VCaP (cell line): ENCODE data around the gene PDE9A.

Experiments used
- H3K27ac ChIP-seq: fragments of 450-650 bp; 2 replicates; pipeline ENCODE4 v1.5.1; 2017
- CTCF ChIP-seq: fragments of 450-650 bp; conservative IDR thresholded peaks from 2 replicates; pipeline ENCODE4 v1.5.1; 2017; ENCODE audit warnings: mild to moderate bottlenecking, moderate library complexity

The PDE9A gene

DNA sequence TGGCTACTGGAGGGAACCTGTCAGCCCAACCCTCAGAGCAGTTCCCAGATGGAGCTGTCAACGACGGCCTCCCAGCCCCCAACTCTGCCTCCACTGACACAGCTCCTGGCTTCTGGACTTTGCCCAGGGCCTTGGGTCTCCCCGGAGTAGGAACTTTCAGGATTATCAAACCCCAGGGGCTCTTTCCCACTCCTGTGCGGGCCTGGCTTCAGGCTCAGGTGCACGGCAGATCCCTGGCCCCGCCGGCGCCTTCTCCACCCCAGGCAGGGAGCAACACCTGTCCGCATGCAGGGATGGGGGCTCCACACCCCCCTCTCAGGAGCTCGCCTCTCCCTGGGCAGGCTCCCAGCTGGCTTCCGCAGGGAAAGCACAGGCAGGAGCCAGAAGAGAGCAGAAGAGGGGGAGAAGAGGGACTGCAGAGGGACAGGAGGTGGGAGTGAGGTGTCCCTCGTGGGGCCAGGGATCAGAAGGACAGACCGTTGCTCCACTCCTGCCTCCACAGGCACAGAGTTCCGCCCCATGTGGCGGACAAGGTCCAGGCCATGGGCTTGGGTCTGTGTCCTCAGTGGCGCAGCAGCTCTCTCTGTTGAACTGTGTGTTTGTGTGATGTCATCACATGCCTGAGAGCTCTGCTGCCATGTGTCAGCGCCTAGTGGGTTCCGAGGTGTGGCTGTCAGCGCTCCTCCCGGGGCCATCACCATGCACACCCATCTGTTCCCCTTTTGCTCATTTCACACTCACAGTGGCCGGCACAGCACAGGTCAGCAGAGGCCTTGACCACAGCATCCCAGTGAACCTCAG, 107.7 kb downstream of the PDE9A start:
- peak overlapping the region; percentile 22; the same call in 1 of the 2 replicates for H3K27ac ChIP-seq
- no peak for TF ChIP-seq CTCF

- no peak for TF ChIP-seq CTCF
- peak overlapping the region; percentile 0; the same call in 1 of the 2 replicates for H3K27ac ChIP-seq
Measured at GRCh38 chr21:42761776-42762335, 108.4 kb downstream of the PDE9A start.

DNA sequence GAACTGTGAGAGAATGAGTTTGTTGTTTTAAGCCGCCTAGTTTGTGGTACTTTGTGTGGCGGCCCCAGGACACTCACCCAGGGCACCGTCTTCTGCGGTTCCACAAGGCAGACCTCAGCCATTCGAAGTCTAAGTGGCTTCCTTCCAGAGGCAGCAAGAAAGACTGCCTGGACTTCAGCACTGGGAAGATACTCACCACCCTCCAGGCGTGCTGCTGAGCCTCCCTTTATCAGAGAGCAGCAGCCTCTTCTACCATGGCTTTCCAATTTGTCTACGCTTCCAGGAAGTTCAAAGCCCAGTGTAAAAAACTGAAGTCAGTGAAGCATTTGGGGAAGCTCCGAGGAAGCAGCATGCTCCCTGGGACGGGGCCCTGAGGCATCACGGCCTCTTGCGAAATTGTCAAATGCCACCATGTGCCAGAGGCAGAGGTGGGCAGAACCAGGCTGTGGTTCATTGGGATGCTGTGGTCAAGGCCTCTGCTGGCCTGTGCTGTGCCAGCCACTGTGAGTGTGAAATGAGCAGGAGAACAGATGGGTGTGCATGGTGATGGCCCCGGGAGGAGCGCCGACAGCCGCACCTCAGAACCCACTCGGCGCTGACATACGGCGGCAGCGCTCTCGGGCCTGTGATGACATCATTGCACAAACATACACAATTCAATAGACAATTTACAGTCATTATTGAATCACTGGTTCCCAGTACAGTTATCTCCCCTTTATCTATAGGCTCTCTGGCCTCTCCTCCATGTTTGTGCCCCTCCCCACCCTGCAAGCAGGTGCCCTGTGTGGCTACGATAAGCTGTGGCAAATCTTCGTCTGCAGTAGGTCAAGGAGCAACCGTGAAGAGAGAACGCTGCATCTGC, 110.4 kb downstream of the PDE9A start:
- H3K27ac ChIP-seq = no peak overlapping the region
- no peak for TF ChIP-seq CTCF

DNA sequence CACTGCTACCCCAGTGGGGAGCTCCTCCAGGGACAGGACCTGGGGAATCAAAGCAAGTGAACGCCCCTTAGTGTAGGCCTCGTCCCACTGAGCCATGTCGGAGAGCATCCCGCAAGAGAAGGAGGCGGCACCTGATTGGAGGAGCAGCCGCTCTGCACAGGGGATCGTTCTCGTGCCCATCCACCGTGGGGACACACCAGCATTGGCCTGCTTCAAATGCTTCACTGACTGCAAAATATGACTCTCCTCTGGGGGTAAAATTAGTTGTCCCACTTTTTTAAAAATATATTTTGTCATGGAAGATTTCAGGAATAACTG, 111.0 kb downstream of the PDE9A start:
- TF ChIP-seq CTCF = no peak
- no peak overlapping the region for H3K27ac ChIP-seq

DNA sequence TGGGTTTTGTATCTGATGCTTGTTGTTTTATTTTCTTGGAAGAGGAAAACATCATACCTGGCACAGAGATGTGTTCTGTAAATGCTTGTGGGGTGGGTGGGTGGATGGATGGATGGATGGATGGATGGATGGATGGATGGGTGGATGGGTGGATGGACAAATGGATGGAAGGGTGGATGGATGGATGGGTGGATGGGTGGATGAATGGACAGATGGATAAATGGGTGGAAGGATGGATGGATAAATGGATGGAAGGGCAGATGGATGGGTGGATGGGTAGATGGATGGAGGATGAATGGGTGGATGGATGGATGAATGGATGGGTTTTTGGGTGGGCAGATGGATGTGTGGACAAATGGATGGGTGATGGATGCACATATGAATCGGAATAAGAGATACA, 111.5 kb downstream of the PDE9A start:
- H3K27ac ChIP-seq = no peak overlapping the region
- no peak for TF ChIP-seq CTCF

DNA sequence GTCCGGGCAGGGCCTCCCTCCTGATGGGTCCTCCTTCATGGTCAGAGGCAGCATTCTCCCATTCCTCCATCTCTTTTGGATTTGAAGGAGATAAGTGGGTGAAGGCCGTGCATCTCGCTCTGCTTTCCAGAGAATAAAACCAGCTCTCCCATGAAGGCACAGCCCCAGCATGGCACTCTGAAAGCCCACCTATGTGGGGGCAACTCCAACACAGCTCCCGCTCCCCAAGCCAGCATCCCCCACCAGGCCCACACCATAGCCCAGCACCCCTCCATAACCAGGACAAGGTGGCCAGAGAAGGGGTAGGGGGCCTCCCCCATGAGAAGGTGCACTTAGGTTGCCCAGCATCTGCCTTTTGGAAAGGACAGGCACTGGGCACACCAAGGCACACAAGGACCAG, 112.2 kb downstream of the PDE9A start:
- H3K27ac ChIP-seq = peak overlapping the region; percentile 20
- TF ChIP-seq CTCF = no peak
